ENCODE results near the gene GJB3.

GRCh38 chr1:34749992-34750391 lies 31.0 kb upstream of the GJB3 start:
- no peak for TF ChIP-seq SP1 (IDR thresholded peaks at IDR 0.05)
- no peak for TF ChIP-seq SUZ12 (IDR thresholded peaks at IDR 0.05)
- no peak for TF ChIP-seq BHLHE40 (IDR thresholded peaks at IDR 0.05; ENCODE audit: borderline replicate concordance)
- no peak for TF ChIP-seq NFRKB (IDR thresholded peaks at IDR 0.05)

Measured in HEK293T (cell line).